Left renal cortex interstitium (tissue), 4 donors: ENCODE results near the gene ZBTB45. TPM values are rescaled to one million over a fixed set of nuclear protein-coding genes. Genes with fewer than 3 reads are reported as not detected.
A peak's percentile ranks its signal among the peaks of the same experiment; 100 is the strongest.

ENCODE experiments used
- DNase-seq, 4 donors: peaks; one replicate each; pipeline ENCODE4 v3.0.0-alpha.2; 2013; ENCODE audit warnings: low read depth in 4 of 4, low spot score in 2 of 4, missing footprints in 1 of 4
- polyA plus RNA-seq, 4 donors: library from polyadenylated mRNA; unstranded; fragments of 120-200 nt; gene quantifications; one replicate each; pipeline ENCODE4 v1.2.1, GENCODE V29; 2013; ENCODE audit not compliant: insufficient read length in 4 of 4

ZBTB45 gene
- 10 to 100 TPM in 3 of 4 donors, 1 to 10 TPM in 1; 9.0 to 18.3 (median 13.5) TPM for polyA plus RNA-seq

DNA sequence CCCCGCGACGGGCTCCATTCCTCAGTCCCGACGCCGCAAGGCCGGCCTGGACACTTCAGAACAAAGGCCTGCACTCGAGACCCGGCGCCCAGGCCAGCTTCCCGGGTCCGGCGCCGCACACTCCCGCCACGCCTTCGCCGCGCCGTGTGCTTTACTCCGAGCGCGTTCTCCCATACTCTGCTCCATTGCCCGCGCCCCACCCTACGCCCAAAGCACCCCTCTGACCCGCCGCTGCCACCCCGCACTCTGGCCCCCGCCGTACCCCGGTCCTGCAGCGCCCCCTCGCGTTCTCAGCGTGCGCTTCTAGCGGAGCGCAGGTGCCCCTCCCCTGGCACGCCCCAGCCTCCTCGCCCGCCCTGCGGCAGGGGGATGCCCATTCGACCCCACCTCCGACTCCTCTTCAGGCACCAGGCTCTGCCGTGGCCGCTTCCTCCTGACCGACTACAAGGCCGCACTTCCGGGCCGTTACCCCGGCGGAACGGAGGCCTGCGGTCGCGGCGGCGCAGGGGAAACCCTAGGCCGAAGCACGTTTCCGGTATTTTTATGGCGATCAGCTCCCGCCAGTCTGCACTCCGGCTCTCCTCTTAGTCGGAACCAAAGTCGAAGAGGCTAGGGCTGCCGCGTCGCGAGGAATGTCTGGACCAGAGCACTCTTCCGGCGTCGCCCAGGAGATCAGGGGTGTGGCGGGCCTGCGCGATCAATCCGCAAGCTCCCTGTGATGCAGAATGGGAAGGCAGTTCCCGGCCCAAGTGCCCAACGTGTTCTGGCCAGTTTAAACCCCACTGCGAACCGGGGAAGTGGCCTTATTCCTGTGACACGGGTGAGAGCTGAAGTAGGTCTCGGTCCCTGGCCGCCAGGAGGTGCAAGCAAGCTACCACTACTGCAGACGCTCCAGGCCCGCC is at the start of gene ZBTB45:
Gene ZBTB45, minus strand, starts transcription at position 456 of the 902 bp plus-strand sequence. CDS start 2,137 bp downstream, outside the sequence.
- peak; percentile 77 to 92 (median 89) for DNase-seq

GRCh38 chr19:58568453-58569130 is 49.0 kb upstream of the ZBTB45 start:
- no peak for DNase-seq

GRCh38 chr19:58566989-58567388 is 47.4 kb upstream of the ZBTB45 start:
- no peak for DNase-seq

GRCh38 chr19:58563823-58564222 is 44.2 kb upstream of the ZBTB45 start:
- DNase-seq, result no peak

DNA sequence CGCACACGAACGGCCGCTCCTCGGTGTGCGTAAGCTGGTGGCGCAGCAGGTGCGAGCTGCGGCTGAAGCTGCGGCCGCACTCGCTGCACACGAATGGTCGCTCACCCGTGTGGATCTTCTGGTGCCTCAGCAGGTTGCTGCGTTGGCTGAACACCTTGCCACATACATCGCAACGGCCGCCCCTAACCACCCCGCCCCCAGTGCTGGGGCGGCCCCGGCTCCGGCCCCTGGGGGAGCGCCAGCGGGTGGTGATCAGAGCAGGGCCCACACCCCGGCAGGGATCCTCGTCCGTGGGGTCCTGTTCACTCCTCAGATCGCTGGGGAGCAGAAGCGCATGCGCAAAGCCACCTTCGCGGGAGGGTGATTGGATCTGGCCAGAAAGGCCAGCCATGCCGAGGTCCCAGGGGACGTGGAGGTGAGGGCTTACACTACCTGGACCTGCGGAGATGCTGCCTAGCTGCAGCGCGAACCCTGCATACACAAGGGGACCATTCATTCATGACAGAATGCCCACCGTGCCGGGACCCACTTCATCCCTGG is 43.5 kb upstream of the ZBTB45 start:
- DNase-seq, result peak in 1 of 4 donors; percentile 28

- no peak for DNase-seq
Measured at GRCh38 chr19:58562122-58563033, 42.8 kb upstream of the ZBTB45 start.

GRCh38 chr19:58561373-58562121 is 41.9 kb upstream of the ZBTB45 start:
- no peak for DNase-seq

DNA sequence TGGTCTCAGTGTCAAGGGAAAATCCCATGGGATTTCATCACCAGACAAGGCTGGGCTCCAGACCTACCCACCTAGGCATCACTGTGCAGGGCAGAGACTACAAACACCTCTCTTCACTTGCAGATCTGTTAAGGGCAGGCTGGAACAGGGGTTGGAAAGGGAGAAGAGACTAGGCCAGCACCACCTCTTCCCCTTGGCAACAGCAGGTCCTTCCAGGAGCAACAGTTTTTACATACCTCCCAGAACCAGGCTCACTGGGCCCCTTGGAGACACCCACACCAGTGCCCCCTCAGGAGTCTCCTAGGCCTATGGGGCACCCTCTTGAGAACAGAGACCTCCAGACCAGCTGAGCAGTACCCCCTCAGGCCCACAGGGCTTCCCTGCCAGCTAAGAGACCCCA is 41.3 kb upstream of the ZBTB45 start:
- no peak for DNase-seq

DNA sequence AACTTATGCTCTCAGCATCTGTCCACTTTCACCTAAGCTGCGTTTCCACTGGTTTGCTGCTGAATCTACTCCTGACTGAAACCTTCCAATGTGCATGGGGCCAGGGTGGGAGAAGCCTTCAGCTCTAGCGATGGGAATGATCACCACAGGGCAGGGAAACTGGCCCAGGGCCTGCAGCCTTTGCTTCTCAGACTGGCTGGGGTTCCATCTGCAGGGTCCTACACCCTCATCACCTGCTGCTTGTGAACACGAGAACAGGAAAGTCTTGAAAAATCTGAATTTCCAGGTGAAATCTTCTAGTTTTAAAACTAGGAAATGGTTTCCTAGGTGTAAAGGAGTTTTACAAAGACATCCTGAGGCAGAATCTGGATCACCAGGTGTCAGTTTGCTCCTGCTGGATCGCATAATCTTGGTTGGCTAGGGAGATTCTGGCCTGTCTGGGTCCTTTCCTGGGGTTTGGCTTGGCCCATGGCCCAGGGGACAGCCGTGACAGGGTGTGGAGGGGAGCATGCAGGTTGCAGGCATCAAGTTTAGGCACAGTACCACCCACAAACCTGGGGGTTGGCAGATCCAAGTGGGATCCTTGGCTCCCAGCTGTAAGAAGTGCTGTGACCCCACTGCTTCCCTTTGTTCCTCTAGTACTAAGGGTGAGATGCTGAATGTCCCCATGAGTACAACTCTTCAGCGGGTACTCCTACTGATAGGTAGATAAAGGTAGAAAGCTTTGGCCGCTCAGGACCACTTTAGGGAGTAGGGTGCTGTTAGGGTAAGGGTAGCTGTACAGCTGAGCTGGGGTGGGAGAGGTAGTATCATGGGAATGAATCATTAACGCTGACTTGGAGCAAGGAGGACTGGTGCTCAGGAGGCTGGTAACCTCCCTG is 40.6 kb upstream of the ZBTB45 start:
- no peak for DNase-seq

DNA sequence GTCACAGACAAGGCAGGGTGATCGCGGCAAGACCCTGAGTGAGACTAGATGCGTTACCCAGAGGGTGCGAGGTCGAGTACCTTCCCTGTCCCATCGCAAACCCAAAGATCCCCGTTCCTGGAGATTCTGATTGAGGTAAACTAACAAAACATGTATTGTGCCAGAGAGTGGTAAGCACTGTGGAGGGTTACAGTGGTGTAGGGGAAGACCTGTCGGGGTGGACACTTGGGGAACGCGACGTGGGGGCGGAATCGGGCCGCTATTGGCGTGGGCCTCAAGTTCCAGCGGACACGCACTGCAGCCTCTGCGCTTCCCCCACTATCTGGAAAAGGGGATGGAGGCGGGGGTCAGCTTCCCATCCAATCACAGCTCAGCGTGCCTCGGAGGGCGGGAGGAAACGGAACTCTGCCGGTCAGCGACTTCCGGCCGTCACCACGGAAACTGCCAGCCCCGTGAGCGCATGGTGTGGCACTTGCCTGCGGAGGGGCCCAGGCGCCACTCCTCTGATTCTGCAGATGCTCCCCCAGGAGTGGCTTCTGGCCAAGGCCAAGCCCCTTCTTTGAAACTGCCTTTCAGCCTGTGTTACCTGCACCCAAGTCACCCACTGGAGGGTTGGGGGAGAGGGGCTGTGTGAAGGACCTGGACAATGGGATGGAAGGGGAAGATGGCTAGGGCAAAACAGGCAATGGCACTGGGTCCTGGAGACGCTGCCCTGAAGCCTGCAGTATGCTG is 39.8 kb upstream of the ZBTB45 start:
- DNase-seq, result peak in 3 of 4 donors; percentile 83 to 91 (median 87)

- peak; percentile 90 to 98 (median 96) for DNase-seq
Measured at GRCh38 chr19:58558623-58559274, 39.1 kb upstream of the ZBTB45 start.

- DNase-seq, result no peak
Measured at GRCh38 chr19:58558066-58558622, 38.5 kb upstream of the ZBTB45 start, which contains the start of gene UBE2M. Gene UBE2M, minus strand, starts transcription at chr19:58558611. Its CDS starts 230 bp downstream, at chr19:58558381.

DNA sequence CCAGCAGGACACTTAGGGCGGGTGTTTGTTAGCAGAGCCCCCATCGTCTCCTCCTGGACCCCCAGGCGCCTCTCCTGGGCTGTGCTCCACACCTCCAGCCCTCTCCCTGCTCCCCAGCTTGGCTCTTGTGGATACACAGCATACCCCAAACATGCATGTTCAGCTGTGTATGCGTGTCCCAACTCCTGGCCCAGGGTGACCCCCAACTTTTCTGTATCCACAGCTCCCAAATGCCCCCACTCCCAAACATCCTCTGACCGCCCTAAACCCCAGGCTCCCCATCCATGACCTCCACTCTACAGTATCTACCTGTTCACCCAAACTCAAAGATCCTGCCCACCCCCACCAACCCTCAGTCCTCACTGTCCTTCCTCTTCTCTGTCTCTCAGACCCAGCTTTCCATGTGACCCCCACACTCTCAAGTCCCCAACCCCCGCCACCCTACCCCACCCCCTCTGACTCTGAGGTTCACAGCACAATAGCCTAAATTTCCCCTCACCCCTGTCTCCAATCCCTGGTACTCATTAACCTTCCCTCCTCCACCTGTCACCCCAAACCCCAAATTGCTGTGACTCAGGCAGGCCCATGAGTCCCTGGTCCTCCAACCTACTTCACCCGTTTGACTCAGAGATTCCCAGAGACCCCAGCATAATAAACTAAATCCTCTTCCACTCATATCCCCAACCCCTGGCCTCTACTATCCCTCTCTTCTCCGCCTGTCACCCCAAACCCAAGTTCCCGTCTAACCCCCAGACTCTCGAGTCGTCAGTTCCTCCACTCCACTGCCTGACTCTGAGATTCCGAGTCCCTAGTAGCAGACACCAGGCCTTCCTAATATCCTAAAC is 37.8 kb upstream of the ZBTB45 start:
- no peak for DNase-seq

- no peak for DNase-seq
Measured at GRCh38 chr19:58556622-58557220, 37.1 kb upstream of the ZBTB45 start.

DNA sequence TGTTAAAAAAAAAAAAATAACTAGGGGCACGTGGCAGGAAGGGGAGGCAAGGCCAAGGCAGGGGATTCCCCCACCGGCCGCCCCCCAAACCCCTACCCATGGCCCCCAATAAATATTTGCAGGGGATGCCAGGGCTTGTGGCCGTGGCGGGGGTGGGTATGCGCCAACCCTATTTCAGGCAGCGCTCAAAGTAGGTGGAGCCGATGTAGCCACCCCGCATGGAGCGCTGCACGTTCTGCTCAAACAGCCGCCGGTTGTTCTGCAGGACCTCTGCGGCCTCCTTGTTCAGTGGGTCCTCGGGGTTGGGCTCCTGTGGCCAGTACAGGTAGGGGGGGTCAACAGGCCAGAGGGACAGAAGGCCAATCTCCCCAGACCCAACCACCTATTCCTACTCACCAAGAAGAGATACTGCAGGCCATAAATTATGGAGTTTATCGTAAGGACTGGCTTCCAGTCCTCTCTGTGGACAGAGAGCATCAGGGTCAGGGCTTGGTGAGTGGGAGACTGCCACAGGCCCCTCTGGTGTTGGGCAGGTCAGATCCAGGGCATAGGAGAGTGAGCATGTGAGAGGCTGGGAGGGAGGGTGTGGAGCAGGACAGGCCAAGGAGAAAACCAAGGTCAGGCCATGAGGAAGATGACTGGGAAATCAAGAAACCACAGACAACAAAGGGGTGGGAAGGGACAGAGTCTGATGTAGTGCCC is 36.5 kb upstream of the ZBTB45 start:
- no peak for DNase-seq
